GM12892 (cell line): ENCODE data around the gene PPP1R14C.
"Not testable (repeated sequence)": the region's sequence is repeated elsewhere in the genome, so short reads cannot be mapped to it uniquely, and the experiment has no call there.

Source experiments
- DNase-seq: peaks from one replicate; pipeline ENCODE4 v3.0.0; 2011; ENCODE audit not compliant: insufficient read length
- FAIRE-seq: peaks from 2 replicates; lab custom pipeline; 2011; peaks lifted over from hg19 to GRCh38; lab: Jason Lieb, UNC
- POLR2A ChIP-seq: IDR thresholded peaks from 2 replicates; pipeline ENCODE4 v1.6.1; 2011; ENCODE audit warnings: low read depth, low read length, control low read depth
- POLR2AphosphoS5 ChIP-seq: IDR thresholded peaks from 2 replicates; pipeline ENCODE4 v1.6.1; 2011; ENCODE audit warnings: low read depth, low read length, control low read depth
- TAF1 ChIP-seq: IDR thresholded peaks from 2 replicates; pipeline ENCODE4 v1.6.1; 2011; ENCODE audit warnings: low read depth, mild to moderate bottlenecking, control low read depth, low read length, borderline replicate concordance

PPP1R14C gene

DNA sequence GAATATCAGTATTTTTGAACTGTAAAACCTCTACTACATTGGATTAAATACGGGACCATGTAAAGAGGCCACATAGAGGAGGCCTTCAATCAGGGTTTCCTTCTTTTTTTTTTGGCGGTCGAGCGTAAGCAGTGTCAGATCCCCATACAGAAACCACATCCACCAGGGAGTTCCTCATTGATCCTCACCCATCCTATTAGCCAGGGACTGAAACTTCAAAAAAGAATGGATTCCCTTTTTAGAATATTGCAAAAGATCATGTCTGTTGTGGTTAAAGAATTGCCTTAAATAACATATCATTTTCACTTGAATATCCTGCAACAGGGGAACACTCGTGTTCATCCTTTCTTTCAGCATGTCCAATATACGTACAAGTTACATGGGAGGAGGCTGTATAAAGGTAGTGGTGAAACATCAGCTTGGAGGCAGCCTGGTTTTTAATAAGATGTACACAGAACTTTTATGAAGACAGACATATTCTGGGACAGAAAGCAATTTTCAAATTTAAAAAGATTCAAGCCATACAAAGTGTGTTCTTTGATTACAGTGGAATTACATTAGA, 96.1 kb downstream of the PPP1R14C start:
- no peak for DNase-seq
- TF ChIP-seq POLR2AphosphoS5 (no peak), POLR2A (no peak), TAF1 (no peak)
- no peak for FAIRE-seq

DNA sequence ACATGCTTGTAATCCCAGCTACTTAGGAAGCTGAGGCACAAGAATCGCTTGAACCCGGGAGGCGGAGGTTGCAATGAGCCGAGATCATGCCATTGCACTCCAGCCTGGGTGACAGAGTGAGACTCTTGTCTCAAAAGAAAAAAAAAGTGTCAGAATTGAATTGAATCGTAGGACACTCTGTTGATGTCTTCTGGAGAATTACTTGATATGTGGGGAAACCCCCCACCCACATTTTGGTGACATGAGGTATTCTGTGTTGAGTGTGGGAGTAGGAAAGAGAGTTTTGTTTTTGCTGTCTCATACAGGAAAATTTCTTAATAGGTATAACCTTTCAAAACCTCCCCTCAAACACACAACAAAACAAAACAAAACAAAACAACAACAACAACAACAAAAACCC, 98.9 kb downstream of the PPP1R14C start:
- DNase-seq, FAIRE-seq: not testable (repeated sequence)

DNA sequence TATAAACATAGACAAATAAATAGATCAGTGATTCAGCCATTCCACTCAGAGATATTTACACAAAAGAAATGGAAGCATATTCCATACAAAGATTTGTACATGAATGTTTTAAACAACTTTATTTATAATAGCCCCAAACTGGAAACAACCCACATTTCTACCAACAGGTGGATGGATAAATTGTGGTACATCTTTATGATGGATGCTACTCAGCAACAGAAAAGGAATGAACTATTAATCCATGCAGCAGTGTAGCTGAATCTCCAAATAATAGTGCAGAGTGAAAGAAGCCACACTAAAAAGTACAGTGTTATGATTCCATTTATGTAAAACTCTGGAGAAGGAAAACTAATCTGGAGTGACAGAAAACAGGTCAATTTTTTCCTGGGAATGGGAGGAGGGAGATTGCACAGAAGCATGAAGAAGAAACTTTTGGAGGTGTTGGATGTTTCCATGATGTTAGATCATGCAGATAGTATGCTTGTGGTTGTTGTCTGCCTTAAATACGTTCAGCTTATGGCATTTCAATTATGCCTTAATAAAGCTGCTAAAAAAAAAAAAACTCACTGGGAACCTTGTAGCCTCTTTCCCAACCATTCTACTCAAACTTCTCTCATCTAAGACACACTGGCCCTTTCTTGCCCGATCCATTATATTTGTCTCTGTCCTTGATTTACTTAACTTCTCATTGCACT, 100.9 kb downstream of the PPP1R14C start:
- TF ChIP-seq POLR2A (no peak), TAF1 (no peak), POLR2AphosphoS5 (no peak)
- FAIRE-seq (no peak), DNase-seq (no peak)

DNA sequence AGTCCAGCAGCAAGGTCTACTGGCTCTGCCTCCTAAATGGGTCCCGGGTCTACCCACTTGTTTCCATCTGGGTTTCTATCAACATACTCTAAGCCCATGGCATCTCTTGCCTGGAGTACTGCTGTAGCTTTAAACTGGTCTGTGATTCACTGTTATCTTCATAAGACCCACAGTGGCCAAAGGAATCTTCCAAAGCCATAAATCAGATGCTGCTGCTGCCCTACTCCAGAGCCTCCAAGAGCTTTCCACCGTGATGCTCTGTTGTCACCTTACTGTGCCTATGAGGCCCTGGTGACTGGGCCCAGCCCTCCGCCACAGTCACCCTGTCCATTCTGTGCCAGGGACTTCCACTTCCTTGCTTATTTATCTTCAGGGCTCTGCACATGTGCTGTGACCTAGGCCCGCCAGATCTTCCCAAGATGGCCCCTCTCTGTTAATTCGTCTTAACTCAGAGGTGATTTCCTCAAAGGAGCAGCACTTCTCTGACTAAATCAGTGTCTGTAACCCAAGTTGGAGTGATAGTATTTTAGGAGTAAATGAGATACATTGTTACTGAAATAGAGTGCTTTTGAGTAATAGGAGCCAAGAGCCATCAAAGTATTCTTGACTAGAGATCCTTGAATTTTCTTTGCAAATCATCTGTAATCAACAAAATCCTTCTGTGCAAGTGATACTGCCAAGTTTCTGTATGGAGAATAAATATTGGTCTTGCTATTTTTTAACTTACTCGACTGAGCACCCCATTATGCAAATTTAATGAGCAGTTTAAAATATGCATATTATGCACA, 102.5 kb downstream of the PPP1R14C start:
- TF ChIP-seq POLR2A (no peak), TAF1 (no peak), POLR2AphosphoS5 (no peak)
- DNase-seq (no peak), FAIRE-seq (no peak)

DNA sequence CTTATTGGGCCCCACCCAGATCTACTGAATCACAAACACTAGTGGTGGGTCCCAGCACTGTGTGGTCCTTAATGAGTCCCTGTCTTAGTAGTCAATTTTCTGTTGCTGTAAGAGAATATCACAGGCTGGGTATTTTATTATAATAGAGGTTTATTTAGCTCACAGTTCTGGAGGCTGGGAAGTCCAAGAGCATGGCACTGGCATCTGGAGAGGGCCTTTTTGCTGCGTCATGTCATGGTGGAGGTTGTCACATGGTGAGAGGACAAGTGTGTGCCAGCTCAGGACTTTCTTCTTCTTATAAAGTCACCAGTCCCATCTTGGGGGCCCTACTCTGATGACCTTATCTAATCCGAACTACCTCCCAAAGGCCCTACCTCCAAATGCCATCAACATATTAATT, 105.0 kb downstream of the PPP1R14C start:
- FAIRE-seq (no peak), DNase-seq (no peak)
- TF ChIP-seq POLR2AphosphoS5 (no peak), TAF1 (no peak), POLR2A (no peak)

DNA sequence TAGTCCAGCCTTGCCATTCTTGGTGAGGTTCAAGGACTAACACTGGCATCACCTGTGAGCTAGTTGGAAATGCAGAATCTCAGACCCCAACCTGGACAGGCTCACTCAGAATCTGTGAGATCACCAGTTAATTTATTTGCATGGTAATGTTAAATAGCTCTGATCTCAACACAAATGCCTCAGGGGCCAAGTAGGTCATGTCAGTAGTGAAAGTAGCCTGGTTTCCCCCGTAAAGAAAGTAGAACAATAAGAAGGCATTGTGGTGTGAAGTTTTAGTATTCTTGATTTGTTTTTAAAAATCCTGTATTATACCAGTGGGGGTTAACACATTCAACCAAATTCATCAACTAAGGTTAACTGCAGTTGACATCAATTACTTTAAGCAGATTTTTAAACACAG, 105.5 kb downstream of the PPP1R14C start:
- FAIRE-seq (no peak), DNase-seq (no peak)
- no peak for TF ChIP-seq POLR2AphosphoS5
- no peak for TF ChIP-seq TAF1
- TF ChIP-seq POLR2A, result no peak

DNA sequence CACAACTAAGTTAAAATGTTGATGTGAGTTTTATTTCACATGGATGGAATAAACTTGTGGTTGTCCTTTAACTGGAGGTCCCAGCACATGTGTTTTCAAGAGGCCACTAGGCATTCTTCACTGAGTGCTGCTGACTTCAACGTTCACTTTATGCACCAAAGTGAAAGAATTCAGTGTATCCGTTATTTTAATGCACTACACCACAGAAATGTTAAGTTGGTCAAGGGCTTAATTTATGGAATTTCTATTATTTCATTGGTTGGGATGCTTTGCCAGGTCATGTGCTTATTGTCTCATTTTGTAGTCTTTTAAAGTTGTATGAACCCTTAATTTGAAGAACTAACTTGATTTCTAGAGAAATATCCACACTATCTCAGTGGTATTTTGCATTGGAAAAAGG, 106.4 kb downstream of the PPP1R14C start:
- DNase-seq (no peak), FAIRE-seq (no peak)
- TF ChIP-seq POLR2A, result no peak
- TF ChIP-seq POLR2AphosphoS5, result no peak
- no peak for TF ChIP-seq TAF1

DNA sequence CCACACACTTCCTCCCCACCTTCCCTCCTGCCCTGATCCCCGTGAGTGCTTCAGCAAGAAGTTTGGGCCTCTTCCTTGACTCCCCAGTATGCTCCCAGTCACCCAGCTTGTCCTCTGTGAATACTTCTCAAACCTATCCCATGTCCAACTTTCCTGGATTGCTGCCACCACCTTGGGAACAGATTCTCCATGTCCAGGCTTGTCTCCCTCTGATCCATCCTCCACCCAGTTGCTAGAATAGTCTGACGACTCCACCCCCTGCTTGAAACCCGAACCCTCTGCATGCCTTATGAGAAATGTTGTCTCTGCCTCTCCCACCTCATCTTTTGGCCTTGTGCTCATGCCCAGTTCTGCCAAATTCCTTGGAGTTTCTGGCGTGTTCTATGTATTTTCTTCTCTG, 108.0 kb downstream of the PPP1R14C start:
- TF ChIP-seq POLR2A (no peak), TAF1 (no peak), POLR2AphosphoS5 (no peak)
- DNase-seq (no peak), FAIRE-seq (no peak)

DNA sequence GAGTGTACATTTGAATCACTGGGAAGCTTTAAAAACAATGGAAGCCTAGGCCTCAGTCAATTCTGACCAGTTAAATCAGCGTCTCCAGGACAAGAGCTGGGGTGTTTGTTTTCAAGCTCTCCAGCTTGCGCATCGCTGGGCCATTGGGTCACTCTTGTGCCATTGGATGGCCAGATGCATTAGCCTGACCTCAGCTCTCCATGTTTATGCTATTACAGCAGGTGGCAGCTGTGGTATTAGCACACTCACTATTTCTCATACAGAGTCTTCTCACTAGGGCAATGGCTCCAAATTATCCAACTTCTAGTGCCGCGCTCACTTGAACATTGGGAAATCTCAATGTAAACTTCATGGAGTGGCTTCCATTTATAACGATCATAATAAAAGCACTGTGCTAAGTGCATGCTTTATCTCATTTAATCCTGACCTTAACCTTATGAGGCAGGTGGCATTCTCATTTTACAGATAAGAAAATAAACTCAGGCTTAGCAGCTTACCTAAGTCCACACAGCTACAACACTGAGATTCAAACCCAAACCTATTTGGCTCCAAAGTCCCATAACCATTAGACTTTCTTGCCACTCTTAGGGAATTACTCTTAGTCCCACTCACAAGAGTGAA, 108.8 kb downstream of the PPP1R14C start:
- TF ChIP-seq POLR2AphosphoS5, result no peak
- no peak for TF ChIP-seq TAF1
- no peak for TF ChIP-seq POLR2A
- FAIRE-seq, result no peak
- DNase-seq, result no peak

DNA sequence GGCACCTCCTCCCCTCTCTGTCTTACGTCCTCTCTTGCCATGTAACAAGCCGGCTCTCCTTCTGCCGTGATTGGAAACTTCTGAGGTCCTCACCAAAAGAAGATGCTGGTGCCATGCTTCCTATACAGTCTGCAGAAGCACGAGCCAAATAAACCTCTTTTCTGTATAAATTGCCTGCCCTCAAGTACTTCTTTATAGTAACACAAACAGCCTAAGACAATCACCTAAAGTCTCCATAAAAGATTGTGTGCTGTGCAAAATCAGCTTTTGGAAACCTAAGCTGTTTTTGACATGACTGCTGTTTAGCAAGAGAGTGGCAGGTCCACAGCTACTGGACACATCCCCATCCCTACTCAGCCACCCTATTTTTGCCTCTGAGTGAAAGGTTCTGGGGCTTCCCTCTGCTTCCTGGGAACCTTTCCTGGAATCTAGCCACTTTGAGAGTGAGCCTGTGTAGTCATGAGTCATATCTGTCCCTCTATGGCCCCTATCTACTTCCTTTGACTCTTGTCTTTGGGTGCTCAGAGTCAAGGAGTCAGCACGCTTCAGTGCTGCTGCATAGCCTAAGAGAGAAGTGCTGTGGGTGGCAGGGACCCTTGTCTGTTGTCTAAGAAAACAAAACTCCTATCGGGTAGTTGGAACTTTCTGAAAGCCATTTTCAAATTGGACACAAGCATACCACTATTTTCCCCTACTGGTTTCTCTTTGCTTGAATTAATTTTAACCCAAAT, 110.0 kb downstream of the PPP1R14C start:
- no peak for DNase-seq
- no peak for TF ChIP-seq POLR2A
- TF ChIP-seq TAF1, result no peak
- no peak for FAIRE-seq

DNA sequence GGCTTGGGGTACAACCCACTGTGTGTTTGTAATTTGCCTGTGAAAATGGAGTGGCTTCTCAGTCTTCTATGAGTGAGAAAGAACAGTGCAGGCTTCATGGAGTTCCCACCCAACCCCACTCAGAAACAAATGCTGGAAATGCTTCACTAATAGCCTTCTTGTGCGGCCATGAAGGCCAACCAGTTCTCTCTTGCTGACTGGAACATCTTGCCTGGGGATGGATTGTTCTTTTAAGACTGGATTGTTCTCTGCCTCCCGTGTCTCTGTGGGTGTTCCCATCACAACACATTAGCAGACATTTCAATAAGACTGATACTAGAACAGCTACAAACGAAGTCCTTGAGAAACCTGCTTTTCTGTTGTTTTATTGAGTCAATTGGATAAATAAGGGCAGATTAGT, 110.6 kb downstream of the PPP1R14C start:
- no peak for TF ChIP-seq POLR2A
- DNase-seq (no peak), FAIRE-seq (no peak)

DNA sequence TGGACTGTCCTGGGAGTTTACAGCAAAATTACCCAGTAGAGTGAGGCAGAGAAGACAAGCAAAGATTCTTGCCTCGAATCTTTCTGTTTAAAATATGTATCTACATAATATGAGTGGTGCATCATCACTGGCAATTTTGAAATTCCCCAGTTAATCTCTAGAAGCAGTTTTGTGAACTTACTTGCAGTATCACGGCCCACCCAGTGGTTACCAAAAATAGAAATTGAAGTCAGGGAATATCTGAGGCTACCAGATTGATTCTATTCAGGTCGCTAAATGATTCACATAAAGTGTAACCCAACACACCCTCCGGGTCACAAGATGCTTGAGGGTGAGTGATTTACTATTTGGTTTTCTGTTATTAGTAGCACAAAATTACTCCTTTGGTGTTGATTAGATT, 111.9 kb downstream of the PPP1R14C start:
- TF ChIP-seq POLR2A (no peak), POLR2AphosphoS5 (no peak), TAF1 (no peak)
- no peak for FAIRE-seq
- no peak for DNase-seq

DNA sequence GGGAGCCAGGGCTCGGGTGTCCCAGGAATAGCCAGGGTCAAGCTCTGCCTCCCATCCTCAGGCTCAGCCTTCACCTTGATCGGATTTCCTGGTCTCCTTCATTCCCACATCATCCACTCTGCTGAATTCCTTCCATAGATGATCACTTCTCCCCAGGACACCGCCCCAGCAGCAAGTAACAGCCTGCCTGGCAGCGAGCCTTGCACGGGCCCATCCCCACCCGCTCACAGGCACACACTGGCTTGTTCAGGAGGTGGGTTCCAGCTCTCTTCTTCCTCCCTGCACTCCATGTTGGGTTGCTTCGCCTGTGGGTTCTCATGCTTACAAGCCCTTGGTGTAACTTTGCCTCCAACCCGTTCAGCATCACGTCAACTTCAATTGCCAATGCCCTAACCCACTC, 113.0 kb downstream of the PPP1R14C start:
- DNase-seq (no peak), FAIRE-seq (no peak)
- TF ChIP-seq POLR2AphosphoS5, result no peak
- no peak for TF ChIP-seq POLR2A
- no peak for TF ChIP-seq TAF1
